IPS-18a (cell line): Measurements from ENCODE around the gene FOXD4L3.
"Not testable (repeated sequence)": the region's sequence is repeated elsewhere in the genome, so short reads cannot be mapped to it uniquely, and the experiment has no call there.

Experiments
- H3K27ac ChIP-seq: one replicate; pipeline ENCODE4 v1.5.1; 2013; ENCODE audit warnings: low read length
- H3K27me3 ChIP-seq: one replicate; pipeline ENCODE4 v1.6.1; 2013; ENCODE audit warnings: mild to moderate bottlenecking, low read length; ENCODE audit not compliant: control insufficient read depth, insufficient read depth
- H3K36me3 ChIP-seq: one replicate; pipeline ENCODE4 v1.6.1; 2013; ENCODE audit warnings: low read depth, low read length; ENCODE audit not compliant: control insufficient read depth
- H3K4me1 ChIP-seq: one replicate; pipeline ENCODE4 v1.6.1; 2013; ENCODE audit warnings: low read depth, low read length; ENCODE audit not compliant: control insufficient read depth
- H3K4me3 ChIP-seq: one replicate; pipeline ENCODE4 v1.5.1; 2013; ENCODE audit warnings: low read length
- H3K9ac ChIP-seq: one replicate; pipeline ENCODE4 v1.6.1; 2013; ENCODE audit warnings: mild to moderate bottlenecking, low read length, moderate library complexity
- H3K9me3 ChIP-seq: one replicate; pipeline ENCODE4 v1.6.1; 2013; ENCODE audit warnings: low read depth, low read length; ENCODE audit not compliant: control insufficient read depth

FOXD4L3 gene

DNA sequence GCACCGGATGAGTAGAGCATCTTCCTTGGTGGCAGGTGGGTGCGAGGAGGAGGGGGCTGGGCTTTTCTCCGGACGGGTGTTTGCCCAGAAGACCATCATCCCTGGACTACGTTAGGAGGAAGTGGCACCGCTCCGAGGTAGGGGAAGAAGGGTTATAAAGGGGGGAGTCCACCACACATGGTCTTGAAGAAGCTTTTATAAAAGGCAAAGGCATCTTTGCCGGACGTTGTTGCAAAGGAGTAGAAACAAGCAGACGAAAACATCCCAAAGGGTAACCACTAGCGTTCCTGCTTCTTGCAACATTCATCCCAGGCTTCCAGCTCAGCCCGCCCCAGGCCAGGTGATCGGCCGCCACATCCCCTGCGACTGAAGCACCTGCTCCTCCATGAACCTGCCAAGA, at the start of gene FOXD4L3:
Gene FOXD4L3 (plus strand): TSS at position 301 of the 400 bp plus-strand sequence. CDS start 85 bp downstream, at position 386.
- not testable (repeated sequence) for H3K27ac ChIP-seq, H3K4me1 ChIP-seq, H3K36me3 ChIP-seq, H3K9me3 ChIP-seq, H3K4me3 ChIP-seq, H3K9ac ChIP-seq
- H3K27me3 ChIP-seq, result peaks cover 11% of the 10 kb centered on the region

DNA sequence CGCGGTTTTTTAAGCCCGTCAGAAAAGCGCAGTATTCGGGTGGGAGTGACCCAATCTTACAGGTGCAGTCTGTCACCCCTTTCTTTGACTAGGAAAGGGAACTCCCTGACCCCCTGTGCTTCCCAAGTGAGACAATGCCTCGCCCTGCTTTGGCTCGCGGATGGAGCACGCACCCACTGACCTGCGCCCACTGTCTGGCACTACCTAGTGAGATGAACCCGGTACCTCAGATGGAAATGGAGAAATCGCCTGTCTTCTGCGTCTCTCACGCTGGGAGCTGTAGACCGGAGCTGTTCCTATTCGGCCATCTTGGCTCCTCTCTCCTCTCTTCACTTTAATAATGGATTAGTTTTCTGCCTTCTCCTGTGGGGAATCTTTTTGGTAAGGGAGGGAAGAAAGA, 21.6 kb upstream of the FOXD4L3 start:
- H3K27ac ChIP-seq, H3K36me3 ChIP-seq, H3K4me3 ChIP-seq, H3K9ac ChIP-seq, H3K27me3 ChIP-seq, H3K4me1 ChIP-seq, H3K9me3 ChIP-seq: not testable (repeated sequence)

DNA sequence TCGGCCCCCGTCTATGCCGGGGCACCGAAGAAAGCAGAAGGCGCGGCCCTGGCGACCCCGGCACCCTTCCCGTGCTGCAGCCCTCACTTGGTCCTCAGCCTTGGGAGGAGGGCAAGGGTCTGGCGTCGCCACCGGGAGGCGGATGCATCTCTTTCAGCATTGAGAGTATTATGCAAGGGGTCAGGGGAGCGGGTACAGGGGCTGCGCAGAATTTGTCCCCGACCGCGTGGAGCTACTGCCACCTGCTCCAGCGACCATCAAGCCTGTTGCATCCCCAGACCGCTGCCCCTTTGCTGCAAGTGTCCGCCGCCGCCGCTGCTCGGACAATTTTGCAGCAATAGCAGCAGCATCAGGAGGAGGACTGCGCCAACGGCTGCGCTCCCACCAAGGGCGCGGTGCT, 1.1 kb downstream of the FOXD4L3 start:
- not testable (repeated sequence) for H3K9ac ChIP-seq, H3K27ac ChIP-seq, H3K9me3 ChIP-seq, H3K4me1 ChIP-seq, H3K4me3 ChIP-seq, H3K36me3 ChIP-seq
- H3K27me3 ChIP-seq, result peaks cover 15% of the 10 kb centered on the region

DNA sequence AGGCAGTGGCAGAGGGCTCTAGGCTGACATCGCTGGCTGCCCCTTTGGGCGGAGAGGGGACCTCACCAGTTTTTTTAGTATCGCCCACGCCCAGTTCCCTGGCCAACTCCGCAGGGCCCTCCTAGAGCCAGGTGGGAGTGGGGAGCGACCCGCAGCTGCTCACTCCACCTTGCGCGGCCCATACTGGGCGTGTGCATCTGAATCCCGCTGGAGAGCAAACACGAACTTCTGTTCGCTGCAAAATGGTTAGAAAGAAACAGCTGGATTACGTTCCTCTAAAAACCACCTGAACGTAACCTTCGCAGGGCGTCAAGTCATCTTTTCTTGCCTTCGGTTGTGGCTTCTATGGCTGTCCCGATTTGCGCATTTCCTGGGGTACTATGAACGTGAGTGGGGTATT, 1.5 kb downstream of the FOXD4L3 start:
- H3K9me3 ChIP-seq, H3K27ac ChIP-seq, H3K4me3 ChIP-seq, H3K4me1 ChIP-seq, H3K36me3 ChIP-seq, H3K9ac ChIP-seq: not testable (repeated sequence)
- peaks cover 15% of the 10 kb centered on the region for H3K27me3 ChIP-seq

DNA sequence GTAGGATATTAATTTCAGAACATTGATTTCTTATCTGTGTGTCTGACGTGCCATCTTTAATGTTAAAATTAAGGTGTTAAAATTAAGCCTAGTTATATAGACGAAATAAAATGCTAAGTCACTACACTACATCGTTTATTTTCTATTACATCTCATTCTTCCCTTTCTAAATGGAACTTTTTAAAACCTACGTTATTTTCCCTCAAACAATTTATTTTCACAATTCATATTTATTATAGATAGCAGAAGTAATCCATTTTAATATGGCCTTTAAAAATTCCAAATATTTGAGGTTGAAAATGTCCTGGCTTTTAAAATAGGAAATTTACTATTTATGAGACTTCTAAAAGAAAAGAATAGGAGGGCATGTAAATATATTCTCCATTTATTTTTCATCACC, 2.1 kb downstream of the FOXD4L3 start:
- H3K9me3 ChIP-seq, H3K36me3 ChIP-seq, H3K9ac ChIP-seq, H3K4me1 ChIP-seq, H3K4me3 ChIP-seq, H3K27ac ChIP-seq: not testable (repeated sequence)
- H3K27me3 ChIP-seq, result peaks cover 15% of the 10 kb centered on the region

DNA sequence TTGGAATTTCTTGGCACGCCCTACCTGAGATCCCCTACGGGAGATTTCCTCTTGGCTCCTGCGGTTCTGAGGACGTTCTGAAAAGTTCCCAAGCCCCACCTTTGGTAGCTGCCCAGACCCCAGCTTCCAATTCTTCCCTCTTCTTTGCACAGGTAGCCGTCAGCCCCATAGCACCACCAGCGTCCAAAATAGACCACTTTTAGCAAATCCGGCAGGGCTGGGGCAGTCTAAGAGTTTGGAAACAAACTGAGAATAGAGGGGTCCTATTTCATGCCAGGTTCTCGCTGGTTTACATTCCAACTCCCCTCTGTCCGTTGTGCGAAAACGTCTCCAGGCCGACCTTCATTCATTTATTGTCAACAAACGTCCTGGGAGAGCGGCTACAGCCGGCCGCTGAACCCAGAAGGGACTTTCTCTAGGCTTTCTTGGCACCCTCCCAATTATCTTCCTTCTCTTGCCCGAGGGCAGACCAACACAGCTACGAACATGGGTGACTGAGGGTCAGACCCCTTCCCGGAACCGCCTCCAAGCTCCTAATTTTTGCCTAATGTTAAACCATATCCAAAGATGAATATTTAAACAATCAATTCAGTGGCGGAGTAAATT, 3.1 kb downstream of the FOXD4L3 start:
- H3K27ac ChIP-seq, H3K36me3 ChIP-seq, H3K4me3 ChIP-seq, H3K9me3 ChIP-seq, H3K9ac ChIP-seq, H3K4me1 ChIP-seq: not testable (repeated sequence)
- peaks cover 15% of the 10 kb centered on the region for H3K27me3 ChIP-seq

DNA sequence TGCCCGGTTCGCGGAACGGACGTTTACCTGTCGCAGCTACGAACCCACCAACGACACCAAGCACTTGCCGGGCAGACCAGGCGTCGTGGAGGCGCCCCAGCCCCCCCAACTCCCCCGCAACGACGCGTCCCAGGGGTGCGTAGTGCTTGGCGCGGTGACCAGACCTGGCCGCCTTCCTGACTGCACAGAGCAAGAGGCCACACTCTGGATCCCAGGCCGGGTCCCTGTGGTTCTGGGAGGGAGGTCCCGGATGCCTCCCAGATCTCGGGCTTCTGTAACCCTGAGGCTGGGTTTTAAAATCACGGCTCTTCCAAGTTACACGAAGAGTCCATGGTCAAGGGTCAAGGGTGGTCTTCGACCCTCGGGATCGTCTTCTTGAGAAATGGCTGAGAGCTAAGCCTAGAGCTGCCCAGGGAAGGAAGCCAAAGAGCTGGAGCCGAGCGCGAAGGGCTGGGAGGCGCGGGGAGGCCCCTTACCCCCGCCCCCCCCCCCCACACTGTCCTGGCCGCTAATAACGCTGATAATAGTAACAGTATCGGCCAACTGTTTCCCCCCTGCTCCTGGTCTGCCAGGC, 3.8 kb downstream of the FOXD4L3 start:
- H3K4me3 ChIP-seq, result not testable (repeated sequence)

DNA sequence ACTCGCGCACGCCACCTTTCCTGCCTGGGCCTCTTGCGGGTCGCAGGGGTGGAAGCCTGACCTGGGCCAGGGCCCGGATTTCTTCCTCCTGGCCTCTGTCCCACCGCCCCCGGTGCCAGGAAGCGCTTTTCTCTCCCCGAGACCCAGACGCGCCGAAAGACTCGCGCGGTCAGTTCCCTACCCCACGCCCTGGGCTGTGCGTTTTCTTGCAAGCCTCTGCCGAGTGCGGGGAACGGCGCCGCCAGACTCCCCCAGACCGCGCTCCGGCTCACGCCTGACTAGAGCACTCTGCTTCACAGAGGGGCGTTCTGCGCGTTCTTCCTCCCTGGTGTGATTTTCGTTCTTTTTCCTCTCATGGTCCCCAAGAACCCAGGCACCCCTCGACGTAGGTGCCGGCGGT, 4.5 kb downstream of the FOXD4L3 start:
- H3K36me3 ChIP-seq, H3K4me1 ChIP-seq, H3K27ac ChIP-seq, H3K9ac ChIP-seq, H3K9me3 ChIP-seq, H3K4me3 ChIP-seq: not testable (repeated sequence)
- peaks cover 25% of the 10 kb centered on the region for H3K27me3 ChIP-seq

More for the DNA sequence above, 3.8 kb downstream of the FOXD4L3 start:
- H3K27me3 ChIP-seq, result peaks cover 19% of the 10 kb centered on the region
- H3K27ac ChIP-seq, H3K9me3 ChIP-seq, H3K9ac ChIP-seq, H3K36me3 ChIP-seq, H3K4me1 ChIP-seq: not testable (repeated sequence)

DNA sequence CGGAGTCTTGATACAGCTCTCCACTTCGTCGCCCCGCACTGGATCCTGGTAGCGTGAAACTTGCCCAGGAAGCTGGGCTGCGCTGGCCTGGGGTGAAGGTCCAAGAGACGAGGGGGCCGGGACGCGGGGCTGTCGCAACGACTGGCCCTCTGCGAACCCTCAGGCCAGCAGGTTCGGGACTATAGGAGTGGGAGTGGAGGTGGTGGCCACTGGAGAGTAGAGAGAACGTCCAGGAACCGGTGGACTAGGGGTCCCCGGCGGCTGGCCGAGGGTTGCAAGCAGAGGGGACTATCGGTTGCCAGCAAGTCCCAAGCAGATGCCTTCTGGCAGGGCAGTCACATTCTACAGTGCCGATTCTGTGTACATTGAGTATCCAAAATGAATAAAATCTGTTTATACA, 5.0 kb downstream of the FOXD4L3 start:
- H3K9me3 ChIP-seq, H3K9ac ChIP-seq, H3K27ac ChIP-seq, H3K36me3 ChIP-seq, H3K4me1 ChIP-seq, H3K4me3 ChIP-seq: not testable (repeated sequence)
- H3K27me3 ChIP-seq, result peaks cover 25% of the 10 kb centered on the region

DNA sequence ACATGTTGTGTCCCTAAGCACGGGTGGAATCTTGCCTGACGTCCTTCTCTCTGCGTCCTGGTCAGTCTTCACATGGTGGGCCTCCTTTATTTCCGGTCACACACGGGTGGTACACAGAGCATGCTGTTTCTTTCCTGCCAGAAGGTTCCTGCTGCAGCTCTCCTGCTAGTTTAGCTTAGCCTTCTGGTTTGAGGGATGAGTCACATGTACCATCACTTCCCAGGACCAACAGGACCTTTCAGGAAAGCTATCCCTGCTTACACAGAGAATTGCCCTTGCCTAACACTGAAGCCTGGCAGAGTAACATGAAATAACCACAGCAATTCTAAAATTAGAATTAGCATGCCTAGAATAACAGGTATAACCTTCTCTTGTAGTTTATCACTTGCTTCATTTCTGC, 8.5 kb downstream of the FOXD4L3 start:
- H3K9me3 ChIP-seq, H3K36me3 ChIP-seq, H3K27ac ChIP-seq, H3K4me3 ChIP-seq, H3K9ac ChIP-seq, H3K4me1 ChIP-seq: not testable (repeated sequence)
- peaks cover 18% of the 10 kb centered on the region for H3K27me3 ChIP-seq

DNA sequence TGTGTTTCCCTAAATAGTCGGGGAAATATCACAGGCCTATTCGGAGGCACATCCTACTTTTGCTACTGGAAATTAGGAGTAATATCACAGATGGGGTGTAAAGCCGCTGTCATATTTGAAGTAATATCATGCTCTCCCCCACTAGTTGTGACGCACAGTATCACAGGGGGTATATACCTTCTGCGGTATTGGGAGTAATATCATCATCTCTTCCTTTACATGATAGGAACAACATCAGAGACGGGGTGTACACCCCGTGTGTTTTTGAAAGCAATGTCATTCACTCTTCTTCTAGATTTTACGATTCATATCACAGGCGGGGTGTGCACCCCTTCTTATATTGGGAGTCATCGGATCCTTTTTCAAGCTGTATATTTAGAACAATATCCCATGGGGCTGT, 15.5 kb downstream of the FOXD4L3 start:
- not testable (repeated sequence) for H3K4me1 ChIP-seq, H3K4me3 ChIP-seq, H3K36me3 ChIP-seq, H3K9ac ChIP-seq, H3K9me3 ChIP-seq, H3K27ac ChIP-seq
- peaks cover 12% of the 10 kb centered on the region for H3K27me3 ChIP-seq

DNA sequence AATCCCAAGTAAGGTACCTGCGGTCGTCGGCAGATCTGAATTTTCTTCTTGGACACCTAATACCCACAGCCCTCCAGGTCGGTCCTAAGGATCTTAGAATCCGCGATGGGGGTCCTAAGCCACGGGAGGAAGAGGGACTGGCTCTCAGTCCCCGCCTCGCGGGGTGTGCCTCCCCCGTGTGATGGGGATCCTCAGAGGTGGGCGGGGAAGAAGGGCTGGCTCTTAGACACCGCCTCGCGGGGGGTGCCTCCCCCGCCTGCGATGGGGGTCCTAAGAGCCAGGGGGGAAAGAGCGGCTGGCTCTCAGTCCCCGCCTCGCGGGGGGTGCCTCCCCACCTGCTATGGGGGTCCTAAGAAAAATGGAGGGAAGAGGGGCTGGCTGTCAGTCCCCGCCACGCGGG, 21.1 kb downstream of the FOXD4L3 start:
- not testable (repeated sequence) for H3K9ac ChIP-seq, H3K4me1 ChIP-seq, H3K9me3 ChIP-seq, H3K27ac ChIP-seq, H3K4me3 ChIP-seq, H3K36me3 ChIP-seq
- peaks cover 15% of the 10 kb centered on the region for H3K27me3 ChIP-seq
